Right ventricle myocardium inferior (tissue), 1 donor: ENCODE results near the gene MFAP4. TPM values are rescaled to one million over a fixed set of nuclear protein-coding genes. Genes with fewer than 3 reads are reported as not detected.
A peak's percentile ranks its signal among the peaks of the same experiment; 100 is the strongest.

Experiments used
- ATAC-seq: fragments of 200-7000 bp; cut with Tn5 transposase; one replicate; pipeline ENCODE4 v1.9.1; 2020; ENCODE audit warnings: mild to moderate bottlenecking, moderate library complexity
- DNase-seq: peaks from one replicate; pipeline ENCODE4 v3.0.0; 2021; ENCODE audit errors: missing footprints
- intact Hi-C: fragments of 100-400 bp; cut with DNase I; formaldehyde crosslinking; loops from one replicate; pipeline ENCODE4 v1.11.0; 2022
- total RNA-seq: library from RNA; stranded (reverse); fragmentation: NEBNext Ultra II Directional; extraction: Animal tissue kit (Norgen Biotek cat#: 25700); gene quantifications from one replicate; pipeline ENCODE4 v1.2.1, GENCODE V29; 2021
- donor health status: DM: no; HTN: yes; CAD: no; lungs with severe emphysema.

MFAP4 gene
- total RNA-seq, 1 donor from 2014 or later = 53.5 TPM

DNA sequence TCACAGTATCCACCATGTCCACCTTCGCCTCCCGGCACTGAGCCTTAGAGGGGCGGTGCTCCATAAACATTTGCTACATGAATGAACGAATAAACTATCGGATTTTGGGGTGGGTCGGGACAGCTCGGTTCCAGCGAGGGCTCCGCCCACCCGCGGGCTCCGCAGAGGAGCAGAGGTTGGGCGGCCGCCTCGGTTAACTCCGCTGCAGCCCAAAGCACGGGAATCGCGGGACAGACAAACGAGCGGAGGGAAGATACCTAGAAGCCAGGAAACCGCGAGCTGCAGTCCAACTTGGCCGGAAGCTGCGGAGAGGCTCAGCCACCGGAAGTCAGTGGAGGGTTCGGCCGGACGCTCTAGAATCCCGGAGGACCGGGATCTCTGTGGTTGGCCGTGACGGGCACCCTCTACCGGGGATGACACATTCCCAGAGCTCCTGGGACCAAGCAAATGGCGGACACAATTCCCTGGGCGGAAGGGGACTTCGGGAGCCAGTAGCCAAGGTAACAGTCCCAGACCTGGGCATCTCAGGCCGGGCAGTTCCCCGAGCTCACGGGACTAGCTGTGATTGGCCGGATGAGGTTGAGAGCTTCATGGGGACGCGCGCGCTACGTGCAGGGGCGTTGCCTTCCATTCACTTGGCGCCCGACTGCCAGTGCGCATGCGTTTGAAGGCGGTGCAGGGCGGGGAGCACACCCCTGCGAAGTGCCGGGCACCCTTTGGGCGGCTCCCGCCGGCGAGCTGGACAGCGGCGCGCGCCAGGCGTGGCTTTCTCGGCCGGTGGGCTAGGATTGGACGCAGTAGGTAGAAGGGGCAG, 9.2 kb downstream of the MFAP4 start:
- intact Hi-C loops = loop anchor here (5.0 kb wide), 1 partner anchor 269 kb away; the partner anchor contains the start of gene ALDH3A2
- peak; percentile 98 for ATAC-seq

DNA sequence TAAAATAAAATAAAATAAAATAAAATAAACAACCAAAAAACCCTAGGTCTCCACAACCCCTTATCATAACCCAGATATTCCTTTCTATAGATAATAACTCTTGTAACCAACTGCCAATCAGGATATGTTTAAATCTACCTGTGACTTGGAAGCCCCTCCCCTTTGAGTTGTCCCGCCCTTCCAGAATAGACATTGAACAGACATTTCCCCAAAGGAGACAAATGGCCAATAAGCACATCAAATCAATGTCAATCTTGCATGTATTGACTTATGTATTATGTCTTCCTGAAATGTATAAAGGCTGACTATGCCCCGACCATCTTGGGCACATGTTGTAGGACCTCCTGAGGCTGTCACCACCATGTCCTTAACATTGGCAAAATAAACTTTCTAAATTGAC, 10.2 kb downstream of the MFAP4 start:
- no peak for DNase-seq
- intact Hi-C loops = loop anchor here (5.0 kb wide), 1 partner anchor 270 kb away; the partner anchor contains the start of gene ALDH3A2
- ATAC-seq = no peak

More for the DNA sequence above, 9.2 kb downstream of the MFAP4 start:
- DNase-seq = peak; percentile 100

DNA sequence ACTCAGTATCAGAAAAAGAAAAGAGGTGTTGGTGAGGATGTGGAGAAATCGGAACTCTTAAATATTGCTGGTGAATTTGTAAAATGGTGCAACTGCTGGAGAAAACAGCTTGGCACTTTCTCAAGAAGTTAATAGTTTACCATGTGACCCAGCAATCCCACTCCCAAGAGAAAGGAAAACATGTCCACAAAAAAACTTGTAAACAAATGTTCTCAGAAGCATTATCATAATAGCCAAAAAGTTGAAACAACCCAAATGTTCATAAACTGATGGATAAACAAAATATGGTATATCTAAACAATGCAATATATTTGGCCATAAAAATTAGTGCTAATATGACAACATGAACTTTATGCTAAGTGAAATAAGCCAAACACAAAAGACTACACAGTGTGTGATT, 11.3 kb downstream of the MFAP4 start:
- ATAC-seq = no peak
- no peak for DNase-seq
- intact Hi-C loops = loop anchor here (5.0 kb wide), 1 partner anchor 272 kb away; the partner anchor contains the start of gene ALDH3A2

DNA sequence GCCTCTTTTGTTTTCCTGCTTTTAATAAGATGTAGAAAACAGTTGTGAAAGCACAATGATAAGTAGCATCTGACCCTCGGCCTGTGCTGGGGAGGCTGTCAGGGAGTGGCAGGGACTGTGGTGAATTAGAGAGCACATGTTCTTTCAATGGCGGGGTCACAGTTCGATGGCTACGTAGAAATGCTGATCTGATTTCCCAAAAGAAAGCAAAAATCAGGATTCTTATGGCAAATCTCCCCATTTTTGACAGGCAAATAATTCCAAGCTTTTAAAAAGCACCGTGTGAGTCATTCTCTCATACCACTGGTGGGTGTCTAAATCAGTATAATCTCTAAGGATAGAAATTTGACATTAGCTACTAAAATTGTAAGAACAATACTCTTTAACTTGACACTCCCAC, 12.9 kb downstream of the MFAP4 start:
- no peak for ATAC-seq
- no peak for DNase-seq
- intact Hi-C loops = no loop called here

DNA sequence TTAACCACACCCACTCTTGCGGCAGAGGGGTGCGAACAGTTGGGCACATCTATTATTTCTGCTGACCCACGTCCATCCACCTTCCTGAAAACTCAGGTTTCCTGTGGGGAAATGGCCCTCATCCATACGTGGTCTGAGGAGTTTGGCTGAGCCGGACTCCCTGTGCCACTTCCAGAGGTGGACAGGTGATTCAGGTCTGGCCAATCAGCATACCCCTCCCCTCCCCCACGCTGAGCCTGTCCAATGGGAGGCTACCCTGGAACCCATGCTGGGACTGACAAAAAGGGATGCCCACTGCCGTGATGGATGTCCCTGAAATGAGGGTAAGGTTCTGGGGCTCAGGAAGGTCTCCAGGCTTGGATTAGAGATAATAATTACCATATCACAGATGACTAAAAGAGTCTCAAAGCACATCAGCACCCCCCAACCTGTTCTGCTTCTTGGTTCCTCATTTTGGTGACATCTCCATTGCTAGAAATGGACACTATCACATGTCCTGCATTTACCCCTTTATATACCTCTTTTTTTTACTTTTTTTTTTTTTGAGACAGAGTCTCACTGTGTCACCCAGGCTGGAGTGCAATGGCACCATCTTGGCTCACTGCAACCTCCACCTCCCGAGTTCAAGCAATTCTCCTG, 14.0 kb downstream of the MFAP4 start:
- intact Hi-C loops = no loop called here
- no peak for ATAC-seq
- DNase-seq = no peak

DNA sequence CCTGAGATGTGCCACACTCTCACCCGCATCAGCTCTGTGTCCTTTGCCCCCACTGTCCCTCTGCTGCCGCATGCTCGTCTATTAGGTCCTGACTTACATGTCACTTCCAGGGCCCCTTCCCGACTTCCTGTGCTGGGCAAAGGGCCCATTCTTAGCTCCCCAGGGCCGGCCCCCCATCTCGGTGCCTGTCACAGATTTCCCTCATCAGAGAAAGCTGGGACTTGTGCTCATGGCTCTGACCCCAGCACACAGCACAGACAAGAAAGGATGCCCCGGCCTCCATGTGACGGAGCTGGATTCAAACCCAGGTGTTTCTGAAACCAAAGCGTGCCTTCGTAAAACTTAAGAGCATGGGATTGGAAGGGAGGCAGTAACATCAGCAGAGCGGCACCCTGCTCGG, 14.6 kb downstream of the MFAP4 start:
- intact Hi-C loops = no loop called here
- DNase-seq (no peak), ATAC-seq (no peak)

DNA sequence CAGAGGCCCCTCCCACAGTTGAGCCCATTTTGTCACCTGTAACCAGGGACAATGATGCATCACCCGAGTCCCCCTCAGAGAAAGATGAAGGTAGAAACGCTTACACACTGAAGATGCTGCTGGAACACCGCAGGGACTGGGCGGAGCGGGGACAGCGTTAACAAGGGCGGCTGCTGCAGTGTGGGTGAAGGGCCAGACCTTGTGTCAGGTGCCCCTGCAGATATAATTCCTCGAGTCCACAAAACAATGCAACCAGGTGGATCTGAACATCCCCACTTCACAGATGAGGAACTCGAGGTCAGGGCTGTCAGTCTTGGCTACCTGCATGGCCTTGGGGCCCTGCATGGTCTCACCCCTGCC, 15.0 kb downstream of the MFAP4 start:
- intact Hi-C loops = no loop called here
- ATAC-seq (no peak), DNase-seq (no peak)

DNA sequence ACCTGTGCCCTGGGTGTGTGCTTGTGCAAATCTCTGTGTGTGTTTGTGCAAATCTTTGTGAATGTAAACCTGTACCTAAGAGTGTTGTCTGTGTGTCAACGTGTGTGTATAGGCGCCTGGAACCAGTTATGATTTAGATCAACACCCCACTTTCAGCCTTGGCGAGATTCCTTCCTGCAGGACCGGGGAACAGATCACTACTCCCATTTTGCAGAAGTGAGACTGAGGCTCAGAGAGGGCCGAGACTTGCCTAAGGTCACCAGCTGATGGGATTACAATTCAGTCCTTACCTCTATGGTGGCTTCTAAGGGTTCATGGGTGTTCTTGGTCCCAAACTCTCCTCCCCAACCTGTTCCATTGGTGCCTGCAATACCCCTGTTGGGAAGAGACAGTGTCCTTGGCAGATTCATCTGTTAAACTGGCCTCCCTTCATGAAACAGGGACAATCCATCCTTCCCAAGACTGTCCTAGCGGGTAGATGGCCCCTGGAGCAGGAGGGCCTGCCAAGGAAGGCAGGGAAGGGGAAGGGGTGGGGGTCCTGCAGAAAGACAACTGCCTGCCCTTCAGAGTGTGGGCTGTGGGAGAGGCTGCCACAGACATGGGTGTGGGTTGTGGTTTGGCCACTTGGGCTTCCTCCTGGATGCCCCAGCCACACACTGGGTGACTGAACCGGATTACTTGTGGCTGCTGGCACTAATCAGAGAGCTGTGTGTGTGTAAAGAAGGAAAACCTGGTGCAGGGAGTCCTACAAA, 15.6 kb downstream of the MFAP4 start:
- ATAC-seq (no peak), DNase-seq (no peak)
- intact Hi-C loops = no loop called here

DNA sequence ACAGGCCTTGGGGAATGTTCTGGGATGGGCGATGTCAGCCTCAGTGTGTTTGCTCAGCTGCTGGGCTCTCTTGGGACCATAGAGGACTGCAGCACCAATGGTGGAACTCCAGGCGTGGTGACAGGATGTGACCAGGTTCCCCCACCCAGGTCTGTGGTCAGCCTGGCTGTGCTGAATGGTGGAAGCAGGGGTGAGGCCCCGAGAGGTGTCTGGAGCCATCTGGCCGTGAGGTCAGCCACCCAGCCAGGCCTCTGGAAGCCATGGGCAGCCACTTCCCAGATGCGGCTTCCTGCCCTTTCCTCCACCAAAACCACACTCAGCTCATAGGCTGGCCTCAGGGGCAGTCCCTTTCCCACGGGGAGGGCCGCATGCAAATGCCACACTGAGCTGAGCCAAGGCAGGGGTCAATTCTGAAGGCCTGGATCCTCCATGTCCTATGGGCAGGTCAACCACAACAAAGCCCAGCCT, 16.5 kb downstream of the MFAP4 start:
- no peak for DNase-seq
- intact Hi-C loops = no loop called here
- peak; percentile 67 for ATAC-seq

DNA sequence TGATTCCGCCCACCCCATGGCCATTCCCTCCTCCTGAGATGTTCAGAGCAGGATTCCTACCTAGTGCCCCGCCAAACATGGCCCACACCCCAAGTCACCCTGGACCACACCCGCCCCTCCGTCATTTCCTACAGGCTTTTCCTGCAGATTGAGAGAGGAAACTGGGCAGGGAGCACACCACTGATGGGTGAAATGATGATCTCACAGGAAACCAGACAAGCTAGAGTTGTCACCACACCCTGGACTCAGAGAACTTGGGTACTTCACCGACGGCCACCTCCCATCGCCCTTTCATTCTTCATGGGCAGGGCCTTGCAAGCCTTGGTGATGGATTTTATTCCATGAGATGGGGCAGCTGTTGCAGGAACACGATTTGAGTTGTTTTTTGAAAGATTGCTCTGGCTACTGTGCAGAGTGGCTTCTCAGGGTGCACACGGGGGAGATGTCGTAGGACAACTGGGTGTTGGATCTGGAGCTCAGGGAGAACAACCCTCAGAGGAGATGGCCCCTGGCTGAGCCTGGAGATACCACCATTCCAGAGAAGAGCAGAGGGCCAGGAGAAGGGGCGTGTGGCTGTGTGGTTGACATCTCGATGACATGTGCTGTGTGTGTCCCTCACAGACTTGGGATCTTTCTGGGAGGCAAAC, 17.0 kb downstream of the MFAP4 start:
- intact Hi-C loops = no loop called here

DNA sequence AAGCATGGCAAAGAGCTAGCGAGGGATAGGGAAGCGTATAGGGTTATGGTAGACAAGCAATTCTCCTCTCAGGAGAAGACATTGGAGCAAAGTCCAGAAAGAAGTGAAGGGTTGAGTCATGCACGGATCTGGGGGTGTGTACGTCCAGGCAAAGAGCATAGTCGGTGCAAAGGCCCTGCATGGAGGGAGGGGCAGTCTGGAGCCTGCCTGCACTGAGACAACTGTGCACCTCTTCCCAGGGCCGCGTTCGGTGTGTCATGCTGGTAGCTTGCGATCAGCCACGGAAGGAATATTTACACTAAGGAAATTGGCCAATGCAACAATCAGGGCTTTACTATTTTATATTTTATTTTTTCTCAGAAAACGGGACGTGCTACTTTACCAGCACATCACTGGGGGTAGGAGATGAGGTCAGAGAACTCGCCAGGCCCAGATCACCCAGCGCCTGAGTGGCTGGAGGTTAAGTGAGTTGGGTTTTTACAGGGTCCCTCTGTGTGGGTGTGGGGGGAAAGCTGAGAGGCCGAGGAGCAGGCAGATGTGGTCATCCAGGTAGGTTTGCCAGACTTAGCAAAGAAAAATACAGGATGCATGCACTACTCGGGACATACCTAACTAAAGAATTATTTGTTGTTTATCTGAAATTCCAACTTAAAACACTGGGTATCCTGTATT, 17.7 kb downstream of the MFAP4 start:
- ATAC-seq = no peak

More for the DNA sequence above, 17.0 kb downstream of the MFAP4 start:
- DNase-seq (no peak), ATAC-seq (peak; percentile 55)

DNA sequence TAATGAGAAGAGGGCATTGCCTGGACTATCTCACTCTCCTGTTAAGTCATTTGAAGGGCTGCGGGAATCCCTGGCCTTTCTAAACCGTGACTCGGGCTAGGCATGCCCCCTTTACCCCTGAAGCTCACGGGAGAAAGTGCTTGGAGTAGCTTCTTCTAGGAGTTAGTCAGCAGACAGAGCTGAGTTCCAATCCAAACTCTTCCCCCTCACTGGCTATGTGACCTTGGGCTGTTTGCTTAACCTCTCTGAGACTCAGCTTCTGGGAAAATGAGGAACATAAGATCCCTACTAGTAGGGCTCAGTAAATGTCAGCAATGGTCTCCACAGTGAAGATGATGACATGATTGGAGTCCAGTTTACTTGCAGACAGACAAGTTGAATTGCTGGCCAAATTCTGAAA, 18.8 kb downstream of the MFAP4 start:
- intact Hi-C loops = no loop called here
- ATAC-seq (no peak), DNase-seq (no peak)

More for the DNA sequence above, 17.7 kb downstream of the MFAP4 start:
- intact Hi-C loops = no loop called here
- no peak for DNase-seq

DNA sequence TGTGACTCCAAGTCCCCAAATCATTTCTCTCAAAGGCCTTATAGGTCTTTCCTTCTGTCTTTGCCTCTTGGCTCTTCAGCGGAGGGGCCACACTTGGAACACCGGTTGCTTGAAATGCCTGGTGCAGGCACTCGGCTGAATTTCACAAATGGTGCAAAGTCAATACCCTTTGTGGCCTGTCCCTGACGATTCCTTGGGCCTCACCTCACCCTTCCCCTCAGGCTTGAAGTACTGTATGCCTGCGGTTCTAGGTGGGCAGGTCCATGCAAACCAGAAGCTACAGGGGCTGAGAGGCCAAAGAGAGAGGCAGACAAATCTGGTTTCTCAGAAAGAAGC, 20.4 kb downstream of the MFAP4 start:
- no peak for DNase-seq
- intact Hi-C loops = no loop called here
- ATAC-seq = no peak

DNA sequence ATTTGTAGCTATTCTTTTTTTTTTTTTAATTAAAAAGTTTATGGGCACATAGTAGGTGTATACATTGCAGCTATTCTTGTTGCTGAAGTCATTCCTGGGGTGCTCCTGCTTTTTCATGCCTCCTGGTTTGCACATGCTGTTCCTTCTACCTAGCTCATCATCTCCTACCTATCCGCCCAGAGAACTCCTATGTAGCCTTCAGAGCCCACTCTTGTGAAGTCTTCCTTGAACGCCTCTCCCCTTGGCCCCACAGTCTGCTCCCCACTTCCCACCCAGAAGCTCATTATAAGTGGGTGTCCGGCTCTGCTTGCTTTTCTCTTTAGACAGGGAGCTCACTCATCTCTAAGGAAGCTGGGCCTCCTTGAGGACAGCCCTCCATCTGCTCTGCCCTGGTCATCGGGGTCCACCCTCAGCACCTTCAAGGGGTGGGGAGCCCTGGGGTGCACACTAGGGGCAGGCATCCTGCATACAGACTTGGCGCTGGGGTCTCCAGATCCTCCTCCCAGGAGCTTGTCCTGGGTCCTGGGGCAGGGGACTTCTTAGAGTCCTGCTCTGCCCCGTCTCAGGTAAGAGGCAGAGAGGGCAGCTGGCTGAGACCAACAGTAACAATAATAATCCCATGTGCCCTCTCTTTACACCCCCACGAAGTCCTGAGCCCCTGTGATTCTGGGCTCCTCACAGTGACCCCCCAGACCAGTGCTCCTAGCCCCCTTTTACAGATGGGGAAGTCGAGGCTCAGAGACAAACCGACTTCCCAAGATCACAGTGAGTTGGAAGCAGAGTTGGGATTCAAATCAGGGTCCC, 21.0 kb downstream of the MFAP4 start:
- no peak for DNase-seq
- intact Hi-C loops = no loop called here
- no peak for ATAC-seq

DNA sequence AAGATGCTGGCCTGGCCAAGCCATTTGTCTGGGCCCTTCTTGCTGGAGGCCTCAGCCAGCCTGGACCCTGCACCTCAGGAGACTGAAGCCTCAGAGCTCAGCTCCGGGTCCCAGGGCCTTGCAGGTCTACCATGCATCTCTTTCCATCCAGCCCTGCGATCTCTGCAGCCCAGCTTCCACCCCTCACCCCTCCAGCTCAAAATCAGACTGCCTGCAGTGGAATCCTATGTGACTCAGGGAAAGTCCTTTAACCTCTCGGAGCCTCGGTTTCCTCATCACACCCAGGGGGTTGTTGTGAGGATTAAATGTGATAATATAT, 21.5 kb downstream of the MFAP4 start:
- DNase-seq (no peak), ATAC-seq (no peak)
- intact Hi-C loops = no loop called here

DNA sequence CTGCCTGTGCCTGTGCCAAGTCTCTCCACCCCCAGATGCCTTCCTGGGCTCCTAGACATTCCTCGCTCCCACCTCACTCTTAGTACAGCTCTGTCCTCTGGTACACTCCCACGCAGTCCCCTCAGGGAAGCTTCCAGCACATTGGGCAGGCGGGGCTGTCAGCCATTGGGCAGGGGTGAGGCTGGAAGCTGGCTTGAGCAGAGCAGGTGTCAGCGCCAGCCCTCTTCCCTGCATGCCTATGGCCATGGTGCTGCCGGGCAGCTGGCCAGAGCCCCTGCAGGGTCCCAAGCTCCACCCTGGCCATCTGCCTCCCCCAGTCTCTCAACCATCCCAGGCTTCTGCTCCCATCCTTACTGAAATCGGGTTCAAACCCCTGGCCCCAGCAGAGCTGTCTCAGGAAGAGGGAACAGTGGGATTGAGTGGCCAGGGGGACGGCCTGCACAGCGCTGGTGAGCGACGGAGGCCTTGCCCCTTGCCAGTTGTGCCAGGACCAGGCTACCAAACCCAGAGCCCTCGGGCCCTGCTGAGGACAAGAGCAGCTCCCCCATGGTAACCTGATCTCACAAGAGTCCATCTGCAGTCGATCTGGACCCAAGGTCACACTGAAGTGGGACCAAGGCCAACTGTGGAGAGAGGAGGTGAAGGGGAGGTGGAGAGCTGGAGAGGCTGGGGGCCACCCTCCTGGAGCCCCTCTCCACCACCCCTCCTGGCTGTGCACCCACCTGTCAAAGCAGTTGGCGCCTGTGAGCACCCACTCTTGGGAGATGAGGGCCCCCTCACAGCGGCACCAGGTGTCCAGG, 22.1 kb downstream of the MFAP4 start:
- no peak for ATAC-seq
- intact Hi-C loops = loop anchor here (5.0 kb wide), 1 partner anchor 402 kb away; no protein-coding TSS in a partner anchor
- DNase-seq = no peak

DNA sequence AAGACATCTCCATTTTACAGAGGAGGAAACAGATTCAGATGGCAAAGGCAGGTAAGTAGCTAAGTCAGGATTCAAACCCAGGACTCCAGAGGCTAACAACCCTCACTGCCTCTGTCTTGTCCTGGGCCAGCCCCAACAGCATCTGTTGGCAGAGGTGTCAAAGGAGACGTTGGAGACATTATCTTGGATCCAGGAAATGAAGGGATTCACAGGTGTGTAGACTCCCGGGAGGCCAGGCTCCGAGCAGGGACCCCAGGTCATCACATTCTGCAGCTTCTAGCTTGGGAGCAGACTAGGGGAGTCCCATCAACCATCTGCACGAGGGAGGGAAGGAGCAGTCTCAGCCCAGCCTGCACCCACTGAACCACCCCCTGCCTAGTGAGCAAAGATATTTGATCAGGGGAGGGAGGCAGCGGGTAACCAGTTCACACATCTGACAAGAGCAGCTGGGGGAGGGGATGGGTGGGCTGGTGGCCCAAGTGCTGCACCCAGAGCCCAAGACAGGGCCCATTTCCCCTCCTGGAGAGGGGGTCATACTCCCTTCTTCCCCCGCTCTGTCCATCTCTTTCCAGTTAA, 23.4 kb downstream of the MFAP4 start:
- intact Hi-C loops = loop anchor here (5.0 kb wide), 1 partner anchor 404 kb away; no protein-coding TSS in a partner anchor
- ATAC-seq (no peak), DNase-seq (no peak)
